Glutamatergic neuron (in vitro differentiated cells): ENCODE results near the gene SIGLEC7. TPM values are rescaled to one million over a fixed set of nuclear protein-coding genes. Genes with fewer than 3 reads are reported as not detected.

ENCODE experiments used
- DNase-seq: peaks from one replicate; pipeline ENCODE4 v3.0.0; 2022
- H3K27ac Mint-ChIP-seq: one replicate; pipeline ENCODE4 v1.8.0; 2020; ENCODE audit warnings: mild to moderate bottlenecking, mixed read lengths, inconsistent platforms; ENCODE audit not compliant: unreplicated experiment
- H3K27me3 Mint-ChIP-seq: one replicate; pipeline ENCODE4 v1.8.0; 2020; ENCODE audit warnings: mild to moderate bottlenecking, moderate library complexity, mixed read lengths, inconsistent platforms; ENCODE audit not compliant: unreplicated experiment
- H3K36me3 Mint-ChIP-seq: one replicate; pipeline ENCODE4 v1.8.0; 2020; ENCODE audit warnings: mild to moderate bottlenecking, mixed read lengths, inconsistent platforms; ENCODE audit not compliant: unreplicated experiment
- H3K4me1 Mint-ChIP-seq: one replicate; pipeline ENCODE4 v1.8.0; 2020; ENCODE audit warnings: mild to moderate bottlenecking, low read depth, mixed read lengths, inconsistent platforms; ENCODE audit not compliant: unreplicated experiment
- H3K4me3 Mint-ChIP-seq: one replicate; pipeline ENCODE4 v1.8.0; 2020; ENCODE audit warnings: mild to moderate bottlenecking, mixed read lengths, inconsistent platforms; ENCODE audit not compliant: unreplicated experiment
- H3K9me3 Mint-ChIP-seq: one replicate; pipeline ENCODE4 v1.8.0; 2020; ENCODE audit warnings: mild to moderate bottlenecking, moderate library complexity, mixed read lengths, inconsistent platforms; ENCODE audit not compliant: unreplicated experiment
- total RNA-seq: library from RNA; stranded (reverse); fragmentation: NEBNext Ultra II Directional; extraction: Animal tissue kit (Norgen Biotek cat#: 25700); gene quantifications from one replicate; pipeline ENCODE4 v1.2.1, GENCODE V29; 2021; ENCODE audit not compliant: unreplicated experiment
- TF ChIP-seq, protein P1 (sequence below): fragments of 200-600 bp; sonication (generic); IDR thresholded peaks from one replicate; pipeline ENCODE4 v1.5.0; 2021; ENCODE audit not compliant: partially characterized antibody, unreplicated experiment

Gene SIGLEC7
- total RNA-seq, 1 donor from 2014 or later = not detected

DNA sequence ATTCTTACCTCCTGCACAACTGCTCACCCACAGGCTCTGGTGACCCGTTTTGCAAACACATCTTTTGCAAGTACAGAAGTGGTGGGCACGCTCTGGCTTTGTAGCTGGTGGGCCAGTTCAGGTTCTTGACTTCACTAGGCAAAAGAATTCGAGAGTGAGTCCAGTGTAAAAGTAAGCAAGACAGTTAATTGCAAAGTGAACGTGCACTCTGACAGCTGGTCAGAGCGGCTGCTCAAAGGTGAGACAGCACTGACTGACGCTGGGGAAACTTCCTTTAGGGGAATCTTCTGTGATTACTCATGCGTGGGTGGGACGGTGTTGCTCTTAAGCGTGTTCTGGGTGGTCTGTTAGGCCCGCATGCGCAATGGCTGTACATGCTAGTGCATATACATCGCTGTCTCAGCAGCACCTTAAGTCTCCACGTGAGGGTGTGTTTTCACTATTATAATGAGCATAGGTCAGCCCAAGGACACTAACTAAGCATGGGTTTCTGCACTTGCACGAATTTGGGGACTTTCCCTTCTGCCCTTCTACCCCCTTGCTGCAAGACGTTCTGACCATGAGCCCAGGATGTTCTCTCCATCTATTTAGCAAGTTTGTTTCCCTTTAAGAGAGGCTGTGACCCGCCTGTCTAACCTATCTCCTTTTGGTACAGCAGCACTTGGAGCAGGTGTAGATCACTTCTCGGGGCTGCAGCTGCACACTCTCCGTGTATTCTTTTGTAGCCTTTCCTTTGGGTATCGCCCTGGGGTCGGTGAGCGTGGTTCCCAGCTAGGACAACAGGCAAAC, 52.6 kb downstream of the SIGLEC7 start:
- TF ChIP-seq, protein P1, sequence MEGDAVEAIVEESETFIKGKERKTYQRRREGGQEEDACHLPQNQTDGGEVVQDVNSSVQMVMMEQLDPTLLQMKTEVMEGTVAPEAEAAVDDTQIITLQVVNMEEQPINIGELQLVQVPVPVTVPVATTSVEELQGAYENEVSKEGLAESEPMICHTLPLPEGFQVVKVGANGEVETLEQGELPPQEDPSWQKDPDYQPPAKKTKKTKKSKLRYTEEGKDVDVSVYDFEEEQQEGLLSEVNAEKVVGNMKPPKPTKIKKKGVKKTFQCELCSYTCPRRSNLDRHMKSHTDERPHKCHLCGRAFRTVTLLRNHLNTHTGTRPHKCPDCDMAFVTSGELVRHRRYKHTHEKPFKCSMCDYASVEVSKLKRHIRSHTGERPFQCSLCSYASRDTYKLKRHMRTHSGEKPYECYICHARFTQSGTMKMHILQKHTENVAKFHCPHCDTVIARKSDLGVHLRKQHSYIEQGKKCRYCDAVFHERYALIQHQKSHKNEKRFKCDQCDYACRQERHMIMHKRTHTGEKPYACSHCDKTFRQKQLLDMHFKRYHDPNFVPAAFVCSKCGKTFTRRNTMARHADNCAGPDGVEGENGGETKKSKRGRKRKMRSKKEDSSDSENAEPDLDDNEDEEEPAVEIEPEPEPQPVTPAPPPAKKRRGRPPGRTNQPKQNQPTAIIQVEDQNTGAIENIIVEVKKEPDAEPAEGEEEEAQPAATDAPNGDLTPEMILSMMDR = no peak
- no peak overlapping the region for H3K4me3 Mint-ChIP-seq
- H3K27ac Mint-ChIP-seq = no peak overlapping the region
- no peaks in the 10 kb centered on the region for H3K27me3 Mint-ChIP-seq
- no peaks in the 10 kb centered on the region for H3K36me3 Mint-ChIP-seq
- no peak for DNase-seq
- H3K4me1 Mint-ChIP-seq = no peaks in the 10 kb centered on the region
- H3K9me3 Mint-ChIP-seq = peaks cover 2% of the 10 kb centered on the region

GRCh38 chr19:51195316-51195586, 53.1 kb downstream of the SIGLEC7 start:
- no peak for DNase-seq
- peaks cover 2% of the 10 kb centered on the region for H3K9me3 Mint-ChIP-seq

DNA sequence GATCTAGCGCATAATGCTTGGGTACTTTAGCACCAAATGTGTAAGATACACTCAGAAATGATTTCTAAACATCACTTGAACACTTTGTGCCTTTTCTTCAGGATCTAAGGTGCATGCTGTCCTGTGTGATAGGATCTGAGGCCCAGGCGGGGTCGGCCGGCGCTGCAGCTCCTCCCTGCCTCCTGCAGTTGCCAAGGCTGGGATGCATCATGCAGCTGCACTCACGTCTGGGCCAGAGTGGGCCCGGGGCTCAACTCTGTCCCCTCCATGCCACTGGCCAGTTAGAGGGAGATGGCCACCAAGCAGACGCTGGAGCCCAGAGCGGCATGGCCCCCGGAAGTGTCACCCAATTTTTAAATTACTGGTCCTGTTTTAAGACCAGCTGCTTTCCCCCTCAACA, 53.5 kb downstream of the SIGLEC7 start:
- Mint-ChIP-seq H3K4me3 (no peak overlapping the region), H3K27ac (no peak overlapping the region), H3K27me3 (no peaks in the 10 kb centered on the region), H3K9me3 (peaks cover 2% of the 10 kb centered on the region), H3K36me3 (no peaks in the 10 kb centered on the region), H3K4me1 (no peaks in the 10 kb centered on the region)
- DNase-seq = no peak
- TF ChIP-seq, protein P1 = no peak

More at GRCh38 chr19:51195316-51195586, 53.1 kb downstream of the SIGLEC7 start:
- Mint-ChIP-seq H3K4me3 (no peak overlapping the region), H3K36me3 (no peaks in the 10 kb centered on the region), H3K4me1 (no peaks in the 10 kb centered on the region), H3K27ac (no peak overlapping the region), H3K27me3 (no peaks in the 10 kb centered on the region)
- TF ChIP-seq, protein P1 = no peak

GRCh38 chr19:51196181-51196580, 54.1 kb downstream of the SIGLEC7 start:
- TF ChIP-seq, protein P1 = no peak
- no peaks in the 10 kb centered on the region for H3K4me1 Mint-ChIP-seq
- H3K9me3 Mint-ChIP-seq = peaks cover 2% of the 10 kb centered on the region
- H3K4me3 Mint-ChIP-seq = no peak overlapping the region
- DNase-seq = no peak
- no peak overlapping the region for H3K27ac Mint-ChIP-seq
- H3K27me3 Mint-ChIP-seq = no peaks in the 10 kb centered on the region
- no peaks in the 10 kb centered on the region for H3K36me3 Mint-ChIP-seq

DNA sequence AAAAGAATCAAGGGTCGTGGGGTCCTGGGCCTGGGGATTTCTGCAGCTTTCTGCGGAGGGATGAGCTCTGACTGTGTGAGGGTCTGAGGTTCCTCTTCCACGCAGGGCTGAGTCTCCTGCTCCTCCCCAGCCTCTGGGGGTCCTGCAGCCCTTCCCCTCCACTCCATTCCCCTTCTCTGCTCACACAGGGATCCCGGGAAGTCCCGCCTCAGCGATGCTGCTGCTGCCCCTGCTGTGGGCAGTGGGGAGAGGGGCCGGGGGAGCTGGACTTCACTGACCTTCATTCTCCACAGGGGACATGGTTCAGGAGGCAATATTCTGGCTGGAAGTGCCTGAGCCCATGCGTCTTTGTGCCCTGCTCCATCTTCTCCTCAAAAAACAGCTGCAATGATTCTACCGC, 56.5 kb downstream of the SIGLEC7 start:
- Mint-ChIP-seq H3K9me3 (peaks cover 1% of the 10 kb centered on the region), H3K4me3 (no peak overlapping the region)
- TF ChIP-seq, protein P1 = no peak

More for the DNA sequence above, 56.5 kb downstream of the SIGLEC7 start:
- H3K27me3 Mint-ChIP-seq = no peaks in the 10 kb centered on the region
- DNase-seq = no peak
- no peak overlapping the region for H3K27ac Mint-ChIP-seq
- no peaks in the 10 kb centered on the region for H3K4me1 Mint-ChIP-seq
- H3K36me3 Mint-ChIP-seq = no peaks in the 10 kb centered on the region
